HG03025 (cell line): ENCODE results near the gene AGBL1.

ENCODE experiments used
- ATAC-seq: cut with Tn5 transposase; IDR thresholded peaks from one replicate; pipeline ENCODE4 v1.9.1; 2021; ENCODE audit warnings: mild to moderate bottlenecking, moderate library complexity; ENCODE audit not compliant: unreplicated experiment, low FRiP score

AGBL1 gene

GRCh38 chr15:86312486-86312885 is 232.8 kb downstream of the AGBL1 start:
- ATAC-seq = no peak

GRCh38 chr15:86316216-86316615 is 236.5 kb downstream of the AGBL1 start:
- no peak for ATAC-seq

- ATAC-seq = no peak
These were observed 237.2 kb downstream of the AGBL1 start for GRCh38 chr15:86316726-86317383.

GRCh38 chr15:86317384-86317740 is 237.7 kb downstream of the AGBL1 start:
- no peak for ATAC-seq

- ATAC-seq = no peak
These were observed 243.0 kb downstream of the AGBL1 start for GRCh38 chr15:86322629-86323028.

GRCh38 chr15:86327230-86327865 is 247.7 kb downstream of the AGBL1 start:
- no peak for ATAC-seq

- ATAC-seq = no peak
These were observed 249.0 kb downstream of the AGBL1 start for GRCh38 chr15:86328658-86329057.

- ATAC-seq = no peak
These were observed 249.8 kb downstream of the AGBL1 start for GRCh38 chr15:86329311-86330013.

- ATAC-seq = no peak
These were observed 254.1 kb downstream of the AGBL1 start for GRCh38 chr15:86333819-86334218.

GRCh38 chr15:86336051-86336788 is 256.5 kb downstream of the AGBL1 start:
- no peak for ATAC-seq

GRCh38 chr15:86337071-86337470 is 257.4 kb downstream of the AGBL1 start:
- no peak for ATAC-seq

GRCh38 chr15:86347245-86347644 is 267.6 kb downstream of the AGBL1 start:
- ATAC-seq = no peak

GRCh38 chr15:86349565-86349964 is 269.9 kb downstream of the AGBL1 start:
- ATAC-seq = no peak

GRCh38 chr15:86353213-86353612 is 273.5 kb downstream of the AGBL1 start:
- no peak for ATAC-seq

GRCh38 chr15:86355361-86355760 is 275.7 kb downstream of the AGBL1 start:
- ATAC-seq = no peak

- no peak for ATAC-seq
These were observed 276.1 kb downstream of the AGBL1 start for GRCh38 chr15:86355801-86356200.

- ATAC-seq = no peak
These were observed 282.9 kb downstream of the AGBL1 start for GRCh38 chr15:86362555-86362954.

GRCh38 chr15:86373147-86373546 is 293.5 kb downstream of the AGBL1 start:
- ATAC-seq = no peak

GRCh38 chr15:86375733-86376280 is 296.1 kb downstream of the AGBL1 start:
- ATAC-seq = no peak

- no peak for ATAC-seq
These were observed 298.2 kb downstream of the AGBL1 start for GRCh38 chr15:86377914-86378313.

GRCh38 chr15:86382341-86382740 is 302.7 kb downstream of the AGBL1 start:
- no peak for ATAC-seq
